Bone marrow (tissue), 2 donors: ENCODE data around the gene COQ4.
A peak's percentile ranks its signal among the peaks of the same experiment; 100 is the strongest.
"Not testable (repeated sequence)": the region's sequence is repeated elsewhere in the genome, so short reads cannot be mapped to it uniquely, and the experiment has no call there.

ENCODE experiments used
- DNase-seq, 2 donors: peaks; one replicate each; lab custom pipeline; 2025; lab: John Stamatoyannopoulos, UW

COQ4 gene

DNA sequence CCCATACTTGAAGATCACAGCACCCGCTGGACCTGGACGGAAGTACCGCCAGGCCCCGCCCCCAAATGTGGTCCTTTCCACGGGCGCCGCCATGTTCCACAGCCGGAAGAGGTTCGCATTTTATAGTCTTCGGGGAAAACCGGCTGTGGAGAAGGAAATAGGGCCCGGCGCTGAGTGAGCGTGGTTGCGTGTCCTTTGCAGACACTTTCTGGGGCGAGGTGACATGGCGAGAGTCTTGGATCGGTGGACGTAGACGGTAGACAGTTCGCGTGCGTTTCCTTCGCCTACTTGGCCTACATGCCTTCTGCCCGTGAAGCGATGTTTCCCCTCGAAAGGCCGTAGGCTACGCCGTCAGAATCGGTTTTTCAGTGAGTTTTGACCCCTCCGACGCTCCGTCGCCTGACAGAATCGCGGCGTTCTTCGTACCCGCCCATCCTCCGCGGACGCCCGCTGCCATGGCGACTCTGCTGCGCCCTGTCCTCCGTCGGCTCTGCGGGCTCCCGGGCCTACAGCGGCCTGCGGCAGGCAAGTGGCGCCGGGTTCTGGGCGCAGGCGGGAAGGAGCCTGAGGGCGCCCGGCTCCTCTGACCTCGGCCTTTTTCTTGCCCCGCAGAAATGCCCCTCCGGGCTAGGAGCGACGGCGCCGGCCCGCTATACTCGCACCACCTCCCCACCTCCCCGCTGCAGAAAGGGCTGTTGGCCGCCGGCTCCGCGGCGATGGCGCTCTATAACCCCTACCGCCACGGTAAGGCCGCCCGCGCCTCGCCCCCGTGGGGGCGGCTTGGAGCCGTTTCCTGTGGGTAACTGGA is at the start of gene COQ4, which contains the start of gene TRUB2:
Gene COQ4 (plus strand): TSS at position 436 of the 808 bp plus-strand sequence. CDS start 20 bp downstream, at position 456.
Gene TRUB2 (minus strand): TSS at position 44 of the 808 bp plus-strand sequence. CDS start 39 bp downstream, at position 5.
- peak; percentile 92 to 96 for DNase-seq

DNA sequence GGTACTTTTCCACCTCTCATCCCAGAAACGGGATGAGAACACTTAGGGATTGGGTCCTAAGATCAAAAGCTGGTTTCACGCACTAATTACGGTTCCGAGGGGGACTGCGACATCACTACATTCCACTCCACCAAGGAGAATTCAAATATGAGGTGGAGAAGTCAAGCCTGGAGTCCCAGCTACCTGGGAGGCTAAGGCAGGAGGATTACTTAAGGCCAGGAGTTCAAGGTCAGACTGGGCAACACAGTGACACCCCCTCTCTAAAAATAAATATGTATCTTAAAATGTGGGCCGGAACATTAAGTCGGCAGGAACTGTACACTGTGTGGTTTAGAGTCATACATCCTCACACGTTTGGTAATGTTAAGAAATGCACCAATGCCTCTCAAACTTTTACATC is 48.4 kb upstream of the COQ4 start:
- DNase-seq, result no peak

DNA sequence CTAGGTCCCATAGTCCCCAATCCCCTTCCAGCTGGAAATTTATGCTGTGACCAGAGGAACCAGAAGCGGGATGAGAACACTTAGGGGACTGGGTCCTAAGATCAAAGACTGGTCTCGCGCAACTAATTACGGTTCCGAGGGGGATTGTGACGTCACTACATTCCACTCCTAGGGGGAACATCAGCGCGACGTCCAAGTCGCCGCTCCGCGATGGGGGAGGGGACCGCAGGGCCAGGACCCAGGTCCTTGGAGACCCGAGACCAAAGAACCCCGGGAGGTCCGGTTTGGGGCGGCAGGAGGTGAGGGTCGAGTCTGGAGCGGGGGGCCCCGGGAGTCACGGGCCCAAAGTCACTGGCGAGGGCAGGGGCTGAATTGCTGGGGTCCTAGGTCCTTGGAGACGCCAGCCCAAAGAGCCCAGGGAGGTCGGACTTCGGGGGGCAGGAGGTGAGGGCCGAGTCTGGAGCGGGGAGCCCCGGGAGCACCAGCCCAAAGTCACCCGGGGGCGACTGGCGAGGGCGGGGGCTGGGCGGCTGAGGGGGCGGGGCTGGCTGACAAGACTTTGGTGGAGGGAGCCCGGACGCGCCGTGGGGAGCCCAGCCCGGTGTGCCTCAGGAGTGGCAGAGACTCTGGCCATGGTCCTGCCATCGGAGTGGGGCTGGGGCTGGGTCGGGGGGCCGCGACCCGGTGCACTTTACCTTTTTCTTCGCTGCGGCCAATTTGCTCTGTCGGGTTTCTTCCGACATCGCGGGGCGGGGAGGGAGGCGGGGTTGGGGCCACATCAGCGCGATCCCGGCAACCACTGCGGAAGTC is 47.2 kb upstream of the COQ4 start, which contains the start of gene GOLGA2:
Gene GOLGA2 (minus strand): TSS at position 810 of the 810 bp plus-strand sequence. CDS start 31 bp downstream, at position 779.
- DNase-seq, result no peak

DNA sequence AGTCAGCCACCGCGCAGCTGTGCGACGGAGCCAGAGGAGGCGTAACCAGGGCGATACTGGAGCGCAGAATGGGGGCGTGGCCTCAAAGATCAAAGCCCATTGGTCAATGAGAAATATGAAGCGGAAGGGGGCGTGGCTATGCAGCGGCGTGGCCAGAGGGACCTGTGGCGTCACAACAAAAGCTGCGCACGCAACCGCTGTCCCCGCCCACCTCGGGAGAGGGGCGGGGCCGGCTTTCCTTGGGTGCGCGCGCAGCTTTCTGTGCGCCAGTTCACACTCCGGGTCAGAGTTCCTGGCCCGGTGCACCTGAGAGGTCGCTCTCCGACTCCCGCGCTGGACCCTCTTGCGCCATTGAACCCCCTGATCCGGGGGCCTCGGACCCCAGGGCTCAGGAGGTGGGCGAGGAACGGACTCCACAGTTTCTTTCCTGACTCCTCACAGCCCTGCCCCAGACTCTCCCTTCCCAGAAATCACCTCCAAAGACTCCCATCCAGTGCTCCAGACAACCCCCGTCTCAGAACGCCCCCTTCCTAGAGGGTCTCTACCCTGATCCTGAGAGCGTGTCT is 46.5 kb upstream of the COQ4 start, which contains the start of gene SWI5:
Gene SWI5 (plus strand): TSS at position 269 of the 566 bp plus-strand sequence.
- peak; percentile 97 to 99 for DNase-seq

DNA sequence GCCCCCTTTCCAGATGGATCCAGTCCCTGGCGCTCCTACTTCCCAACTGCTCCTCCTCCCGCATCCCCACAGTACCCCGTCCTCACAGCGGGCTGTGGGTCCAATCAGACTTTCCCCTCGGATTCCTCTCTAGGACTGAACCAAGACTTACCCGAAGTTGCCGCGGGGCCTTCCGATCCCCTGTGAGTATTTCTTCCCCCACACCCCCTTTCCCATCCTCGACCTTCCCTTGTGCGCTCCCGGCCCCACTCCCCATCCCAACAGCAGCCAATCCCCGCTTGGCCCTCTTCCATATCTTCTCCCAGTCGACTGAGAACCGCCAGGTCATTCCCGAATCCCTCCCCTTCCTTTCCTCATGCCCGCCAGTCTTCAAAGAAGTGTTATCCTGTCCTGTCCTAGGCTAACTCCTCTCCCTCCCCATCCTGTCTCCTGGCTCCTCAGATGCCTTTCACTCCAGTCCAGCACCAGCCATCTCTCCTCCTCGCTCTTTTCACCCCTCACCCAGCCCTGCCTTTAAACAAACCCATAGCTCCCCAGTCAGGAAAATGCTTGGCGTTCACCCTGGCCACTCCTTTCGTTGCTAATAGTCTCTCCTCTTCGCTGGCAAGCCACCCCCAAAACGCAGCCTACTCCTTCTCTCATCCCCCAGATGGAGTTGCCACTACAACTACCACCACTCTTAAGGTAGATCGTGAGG is 45.9 kb upstream of the COQ4 start:
- DNase-seq, result no peak

DNA sequence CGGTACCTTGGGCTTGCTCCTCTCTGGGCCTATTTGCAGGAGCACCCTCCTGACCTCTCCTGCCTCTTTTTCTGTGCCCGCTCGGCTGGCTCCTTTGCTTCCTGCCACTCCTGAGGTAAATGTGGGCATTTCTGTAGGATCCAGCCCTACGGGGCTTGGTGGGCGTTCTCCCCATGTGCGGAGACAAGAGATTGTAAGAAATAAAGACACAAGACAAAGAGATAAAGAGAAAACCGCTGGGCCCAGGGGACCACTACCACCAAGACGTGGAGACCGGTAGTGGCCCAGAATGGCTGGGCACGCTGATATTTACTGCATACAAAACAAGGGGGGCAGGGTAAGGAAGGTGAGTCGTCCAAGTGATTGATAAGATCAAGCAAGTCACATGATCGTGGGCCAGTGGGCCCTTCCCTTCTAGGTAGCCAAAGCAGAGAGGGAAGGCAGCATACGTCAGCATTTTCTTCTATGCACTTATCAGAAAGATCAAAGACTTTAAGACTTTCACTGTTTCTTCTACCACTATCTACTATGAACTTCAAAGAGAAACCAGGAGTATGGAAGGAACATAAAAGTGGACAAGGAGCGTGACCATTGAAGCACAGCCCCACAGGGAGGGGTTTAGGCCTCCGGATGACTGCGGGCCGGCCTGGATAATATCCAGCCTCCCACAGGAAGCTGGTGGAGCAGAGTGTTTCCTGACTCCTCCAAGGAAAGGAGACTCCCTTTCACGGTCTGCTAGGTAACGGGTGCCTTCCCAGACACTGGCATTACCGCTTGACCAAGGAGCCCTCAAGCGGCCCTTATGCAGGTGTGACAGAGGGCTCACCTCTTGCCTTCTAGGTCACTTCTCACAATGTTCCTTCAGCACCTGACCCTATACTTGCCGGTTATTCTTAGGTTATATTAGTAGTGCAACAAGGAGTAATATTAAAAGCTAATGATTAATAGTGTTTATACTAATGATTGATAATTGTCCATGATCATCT is 43.3 kb upstream of the COQ4 start:
- not testable (repeated sequence) for DNase-seq

DNA sequence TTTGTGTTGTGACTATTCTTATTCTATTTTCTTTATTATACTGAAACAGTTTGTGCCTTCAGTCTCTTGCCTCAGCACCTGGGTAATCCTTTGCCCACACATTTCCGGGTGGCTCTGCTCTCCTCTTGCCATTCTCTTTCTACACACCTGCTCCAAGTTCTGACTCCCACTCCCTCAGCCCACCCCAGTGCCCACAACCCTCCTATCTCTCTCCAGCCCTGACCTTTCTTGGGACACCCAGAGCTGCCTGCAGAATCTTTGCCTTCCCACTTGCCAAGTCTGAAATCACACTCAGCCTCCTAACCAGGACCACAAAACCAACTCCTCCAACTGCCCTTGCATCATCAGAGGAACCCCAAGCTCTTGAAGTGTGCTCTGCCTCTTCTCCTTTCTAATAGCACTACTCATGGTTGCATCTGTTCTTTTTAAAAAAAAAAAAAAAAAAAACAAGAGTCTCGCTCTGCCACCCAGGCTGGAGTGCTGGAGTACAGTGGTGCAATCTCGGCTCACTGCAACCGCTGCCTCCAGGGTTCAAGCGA is 42.5 kb upstream of the COQ4 start:
- DNase-seq, result no peak

DNA sequence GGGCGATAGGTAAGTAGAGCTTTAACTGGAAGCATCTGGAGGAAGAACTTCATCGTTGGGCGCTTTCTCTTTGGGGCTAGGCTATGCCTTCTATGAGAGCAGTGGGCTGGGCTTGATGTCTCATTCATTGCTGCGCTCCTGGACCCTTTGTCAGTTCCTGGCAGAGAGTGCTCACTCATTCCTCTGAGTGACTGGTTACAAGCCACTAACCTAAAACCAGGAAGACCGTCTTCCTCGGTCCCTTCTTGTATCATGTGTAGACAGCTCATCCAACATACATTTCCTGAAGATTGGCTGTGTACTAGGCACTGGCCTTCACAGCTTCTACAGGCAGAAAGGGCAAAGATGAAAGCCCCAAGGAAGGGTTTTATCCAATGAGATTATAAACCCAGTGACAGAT is 40.1 kb upstream of the COQ4 start:
- no peak for DNase-seq

DNA sequence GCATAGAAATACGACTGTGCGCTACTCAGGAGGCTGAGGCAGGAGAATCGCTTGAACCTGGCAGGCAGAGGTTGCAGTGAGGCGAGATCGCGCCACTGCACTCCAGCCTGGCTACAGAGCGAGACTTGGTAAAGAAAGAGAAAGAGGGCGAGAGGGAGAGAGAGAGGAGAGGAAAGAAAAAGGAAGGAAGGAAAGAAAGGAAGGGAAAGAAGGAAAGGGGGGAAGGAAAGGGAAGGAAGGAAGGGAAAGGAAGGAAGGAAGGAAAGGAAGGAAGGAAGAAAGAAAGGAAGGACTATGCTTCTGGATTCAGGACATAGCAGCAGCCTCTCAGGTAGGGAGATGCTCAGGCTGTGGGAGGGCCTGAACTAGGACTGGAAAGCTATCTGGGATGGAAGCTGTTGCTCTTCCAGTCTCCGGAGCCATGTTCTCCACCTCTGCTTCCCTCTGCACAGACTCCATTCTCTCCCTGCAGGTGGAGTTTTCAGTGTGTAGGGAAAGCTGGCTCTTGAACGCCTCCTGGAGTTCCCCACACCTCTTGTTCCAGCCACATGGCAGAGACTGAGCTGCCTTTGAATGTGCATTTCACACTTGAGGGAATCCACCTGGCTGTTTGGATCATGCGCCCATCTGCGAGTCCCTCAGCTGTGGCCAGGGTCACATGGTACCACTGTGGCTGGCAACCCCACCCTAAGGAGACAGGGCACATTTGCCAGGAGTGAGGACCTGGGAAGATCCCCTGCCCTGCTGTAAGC is 37.4 kb upstream of the COQ4 start:
- DNase-seq, result no peak

DNA sequence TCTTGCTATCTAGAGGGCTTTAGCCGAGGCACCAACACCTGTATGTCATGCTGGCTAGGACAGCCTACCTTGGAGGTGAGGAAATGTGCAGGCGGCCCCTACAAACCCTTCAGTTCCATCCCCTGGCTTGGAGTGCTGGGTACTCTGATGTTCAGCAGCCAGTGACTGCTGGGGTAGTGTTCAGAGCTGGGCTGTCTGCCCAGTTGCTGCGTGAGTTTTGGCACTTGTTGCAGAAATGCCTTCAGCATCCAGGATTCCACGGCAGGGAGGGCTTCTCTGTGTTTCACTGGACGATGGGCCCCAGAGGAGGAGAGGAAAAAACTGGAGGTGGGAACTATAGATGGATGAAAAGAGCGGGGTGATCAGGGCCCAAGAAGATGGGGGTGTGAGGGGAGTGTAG is 36.2 kb upstream of the COQ4 start:
- DNase-seq, result no peak

DNA sequence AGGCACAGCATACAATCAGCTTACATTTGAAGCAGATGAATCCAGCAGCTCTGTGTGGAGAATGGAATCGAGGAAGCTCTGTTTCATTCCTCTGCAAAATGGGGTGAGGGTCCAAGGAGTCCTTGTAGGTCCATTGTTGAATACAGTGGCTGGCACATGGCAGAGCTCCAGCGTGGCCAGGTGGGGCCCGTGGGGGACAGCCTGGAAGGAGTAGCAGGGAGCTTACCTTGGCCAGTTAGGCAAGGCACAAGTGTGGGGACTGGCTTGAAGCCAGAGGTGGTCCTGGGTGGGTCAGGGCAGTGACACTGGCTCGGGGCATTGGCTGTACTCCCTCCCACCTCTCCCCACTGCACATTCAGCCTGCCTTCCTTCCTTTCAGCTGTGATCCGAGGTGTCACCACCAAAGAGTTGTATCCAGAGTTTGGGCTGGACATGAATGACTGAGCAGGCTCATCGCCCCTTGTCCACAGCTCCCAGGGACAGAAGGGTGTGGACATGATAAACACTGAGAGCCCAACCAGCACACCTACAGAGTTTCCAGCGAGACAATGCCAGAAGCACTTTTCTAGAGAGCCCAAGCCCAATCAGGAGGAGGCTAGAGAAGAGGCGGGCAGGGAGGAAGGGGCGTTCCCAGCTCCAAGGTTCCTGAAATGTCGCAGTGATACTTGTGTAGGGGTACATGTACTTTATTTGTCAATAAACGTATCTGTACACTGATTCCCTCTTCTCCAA is 34.2 kb upstream of the COQ4 start:
- DNase-seq, result no peak

DNA sequence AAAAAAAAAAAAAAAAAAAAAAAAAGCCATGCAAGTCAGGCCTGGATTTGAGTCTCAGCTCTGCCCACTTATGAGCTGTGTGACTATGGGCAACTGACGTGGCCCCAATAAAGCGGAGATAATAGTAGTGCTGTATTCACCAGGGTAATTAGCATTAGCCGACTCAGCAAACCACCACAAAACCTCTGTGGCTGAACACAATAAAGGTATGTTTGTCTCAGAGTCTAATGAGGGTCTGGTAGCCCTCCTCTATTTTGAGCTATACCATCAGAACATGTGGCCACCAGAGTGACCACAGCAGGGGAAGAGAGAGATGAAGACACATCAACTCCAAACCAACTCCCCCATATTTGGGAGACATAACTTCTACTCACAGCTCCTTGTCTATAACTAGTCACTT is 30.6 kb upstream of the COQ4 start:
- no peak for DNase-seq

DNA sequence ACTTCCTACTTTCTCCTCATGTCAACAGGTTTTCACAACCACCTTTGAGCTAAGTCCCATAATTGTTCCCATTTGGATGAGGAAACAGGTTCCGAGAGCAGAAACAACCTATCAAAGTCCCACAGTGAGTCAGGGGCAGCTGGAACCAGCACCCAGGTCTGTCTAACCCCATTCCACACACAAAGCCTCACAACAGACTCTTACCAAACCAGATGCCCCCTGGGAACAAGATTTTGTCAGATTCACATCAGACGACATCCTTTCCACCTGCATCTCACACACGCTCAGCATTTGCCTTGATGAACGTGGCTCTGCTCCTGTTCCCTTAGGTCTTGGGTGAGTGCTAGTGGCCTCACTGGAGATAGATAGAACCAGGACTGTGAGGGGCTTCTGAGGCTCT is 29.5 kb upstream of the COQ4 start:
- DNase-seq, result no peak

DNA sequence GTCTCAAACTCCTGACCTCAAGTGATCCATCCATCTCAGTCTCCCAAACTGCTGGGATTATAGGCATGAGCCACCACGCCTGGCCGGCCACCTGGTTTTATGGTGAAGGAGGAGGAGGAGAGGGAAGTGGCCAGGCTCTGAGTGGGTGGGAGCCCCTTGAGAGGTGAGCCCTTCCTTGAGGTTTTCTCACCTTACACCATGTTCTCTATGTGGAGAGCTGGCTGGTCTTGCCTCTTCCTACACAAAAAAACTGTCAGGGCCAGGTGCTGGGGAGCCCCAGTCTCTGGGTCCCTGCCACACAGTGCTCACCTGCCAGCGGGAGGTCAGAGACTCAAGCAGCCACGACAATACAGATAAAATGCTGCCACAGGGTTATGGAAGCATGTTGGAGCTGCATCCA is 28.5 kb upstream of the COQ4 start:
- DNase-seq, result no peak

DNA sequence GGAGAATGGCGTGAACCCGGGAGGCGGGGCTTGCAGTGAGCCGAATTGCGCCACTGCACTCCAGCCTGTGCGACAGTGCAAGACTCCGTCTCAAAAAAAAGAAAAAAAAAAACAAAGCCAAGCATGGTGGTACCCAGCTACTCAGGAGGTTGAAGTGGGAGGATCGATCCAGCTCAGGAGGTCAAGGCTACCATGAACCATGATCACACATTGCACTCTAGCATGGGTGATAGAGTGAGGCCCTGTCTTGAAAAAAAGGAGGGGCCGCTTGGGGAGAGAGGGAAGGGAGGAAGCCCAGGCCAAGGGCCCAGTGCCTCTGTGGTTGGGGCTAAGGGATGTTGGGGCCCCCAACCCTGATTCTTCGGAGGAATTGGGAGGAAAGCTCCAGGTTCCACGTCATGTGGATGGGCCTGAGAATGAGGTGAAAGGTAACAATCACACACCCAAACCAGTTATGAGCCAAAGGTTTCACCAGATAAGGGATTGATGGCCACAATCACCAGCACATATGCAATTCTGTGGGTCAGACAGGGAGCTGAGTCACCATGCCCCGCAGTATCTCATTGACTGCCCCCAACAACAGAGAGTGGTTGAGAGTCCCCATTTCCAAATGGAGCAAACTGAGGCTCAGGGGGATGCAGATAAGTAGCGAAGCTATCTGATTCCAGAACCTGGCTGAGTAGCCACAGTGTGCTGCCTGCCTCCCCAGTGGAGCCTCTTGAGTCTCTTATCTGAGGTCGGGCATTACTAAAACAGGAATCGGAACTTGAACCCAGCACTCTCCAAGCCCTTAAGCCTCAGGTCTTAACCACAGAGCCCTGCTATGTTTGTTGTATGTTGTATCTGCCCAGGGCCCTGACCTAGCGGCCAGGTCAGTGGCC is 26.1 kb upstream of the COQ4 start:
- DNase-seq, result no peak

DNA sequence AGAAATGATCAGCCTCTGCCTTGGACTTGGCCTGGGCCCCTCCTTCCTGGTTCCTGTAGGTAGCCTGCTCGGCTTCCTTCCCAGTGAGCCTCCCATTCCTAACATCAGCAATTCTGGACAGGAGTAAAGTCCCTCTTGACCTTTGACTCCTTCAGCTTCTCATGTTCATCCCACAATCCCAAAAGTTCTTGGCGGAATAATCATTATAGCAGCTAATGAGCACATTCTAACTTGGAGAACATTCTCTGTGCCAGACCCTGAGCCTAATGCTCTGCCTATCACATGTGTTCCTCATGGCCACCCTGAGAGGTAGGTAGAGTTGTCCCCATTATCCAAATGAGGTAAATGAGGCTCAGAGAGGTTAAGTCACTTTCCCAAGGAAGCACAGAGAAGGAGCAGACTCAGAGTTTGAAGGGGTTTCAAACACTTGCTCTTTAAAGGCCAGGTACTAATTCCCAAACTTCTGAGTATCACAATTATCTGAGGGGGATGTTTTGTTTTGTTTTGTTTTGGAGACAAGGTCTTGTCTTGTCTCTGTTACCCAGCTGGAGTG is 25.3 kb upstream of the COQ4 start:
- DNase-seq, result no peak
